Endodermal cell (in vitro differentiated cells): ENCODE data around the gene BEAN1. TPM values are rescaled to one million over a fixed set of nuclear protein-coding genes. Genes with fewer than 3 reads are reported as not detected.
A peak's percentile ranks its signal among the peaks of the same experiment; 100 is the strongest.

Experiments
- DNase-seq: peaks from one replicate; pipeline ENCODE4 v3.0.0-alpha.2; 2017
- H3K27ac ChIP-seq: 2 replicates; pipeline ENCODE4 v1.5.1; 2013; ENCODE audit warnings: mild to moderate bottlenecking, low read depth, low read length, moderate library complexity
- H3K27me3 ChIP-seq: 2 replicates; pipeline ENCODE4 v1.6.1; 2013; ENCODE audit warnings: mild to moderate bottlenecking, low read length, moderate library complexity; ENCODE audit not compliant: insufficient read depth, control insufficient read depth, poor library complexity, severe bottlenecking
- H3K36me3 ChIP-seq: 2 replicates; pipeline ENCODE4 v1.7.0; 2013; ENCODE audit warnings: mild to moderate bottlenecking, low read length, moderate library complexity; ENCODE audit not compliant: control insufficient read depth, insufficient read depth
- H3K4me1 ChIP-seq: one replicate; pipeline ENCODE4 v1.7.0; 2013; ENCODE audit warnings: low read length; ENCODE audit not compliant: control insufficient read depth, insufficient read depth
- H3K4me3 ChIP-seq: 2 replicates; pipeline ENCODE4 v1.5.1; 2013; ENCODE audit warnings: mild to moderate bottlenecking, low read length, moderate library complexity
- H3K9ac ChIP-seq: 2 replicates; pipeline ENCODE4 v1.6.1; 2013; ENCODE audit warnings: mild to moderate bottlenecking, low read length, moderate library complexity; ENCODE audit not compliant: poor library complexity, severe bottlenecking; ENCODE audit errors: extremely low read depth
- H3K9me3 ChIP-seq: 2 replicates; pipeline ENCODE4 v1.6.1; 2013; ENCODE audit warnings: mild to moderate bottlenecking, low read length, moderate library complexity; ENCODE audit not compliant: control insufficient read depth
- H3K27ac Mint-ChIP-seq: 2 replicates; pipeline ENCODE4 v1.8.0; 2020; ENCODE audit warnings: mixed read lengths
- H3K27me3 Mint-ChIP-seq: 2 replicates; pipeline ENCODE4 v1.8.0; 2021; ENCODE audit warnings: mild to moderate bottlenecking, mixed read lengths; ENCODE audit not compliant: insufficient read depth
- H3K36me3 Mint-ChIP-seq: 2 replicates; pipeline ENCODE4 v1.8.0; 2020; ENCODE audit warnings: low read depth, mixed read lengths
- H3K4me1 Mint-ChIP-seq: 2 replicates; pipeline ENCODE4 v1.8.0; 2020; ENCODE audit warnings: mixed read lengths
- H3K4me3 Mint-ChIP-seq: 2 replicates; pipeline ENCODE4 v1.8.0; 2020; ENCODE audit warnings: mild to moderate bottlenecking, moderate library complexity, mixed read lengths
- H3K9me3 Mint-ChIP-seq: 2 replicates; pipeline ENCODE4 v1.8.0; 2020; ENCODE audit warnings: mild to moderate bottlenecking, mixed read lengths
- WGBS, 2 experiments: methylation state at CpG; one replicate each; pipeline versions ENCODE4 v1.1.5 to v1.1.7; 2013; ENCODE audit warnings: missing lambda C conversion rate in 2 of 2, mixed read lengths in 1 of 2; ENCODE audit not compliant: insufficient coverage in 1 of 2, insufficient read length in 1 of 2; 5-methylcytosine and 5-hydroxymethylcytosine counted together
- total RNA-seq, 2 donors: library from RNA; stranded (reverse); fragmentation: NEBNext Ultra II Directional in 1 of 2; extraction: Animal tissue kit (Norgen Biotek cat#: 25700) in 1 of 2; gene quantifications; 2 replicates in 1 of 2; 3 replicates in 1 of 2; pipeline ENCODE4 v1.2.1, GENCODE V29; 2021
- TF ChIP-seq, protein P1 (sequence below): fragments of 200-600 bp; sonication (generic); conservative IDR thresholded peaks from 2 replicates; pipeline ENCODE4 v1.5.0; 2021; ENCODE audit warnings: antibody characterized with exemption, mild to moderate bottlenecking

The BEAN1 gene
- total RNA-seq, 2 donors from 2014 or later: 0.18 TPM; not detected in 1

DNA sequence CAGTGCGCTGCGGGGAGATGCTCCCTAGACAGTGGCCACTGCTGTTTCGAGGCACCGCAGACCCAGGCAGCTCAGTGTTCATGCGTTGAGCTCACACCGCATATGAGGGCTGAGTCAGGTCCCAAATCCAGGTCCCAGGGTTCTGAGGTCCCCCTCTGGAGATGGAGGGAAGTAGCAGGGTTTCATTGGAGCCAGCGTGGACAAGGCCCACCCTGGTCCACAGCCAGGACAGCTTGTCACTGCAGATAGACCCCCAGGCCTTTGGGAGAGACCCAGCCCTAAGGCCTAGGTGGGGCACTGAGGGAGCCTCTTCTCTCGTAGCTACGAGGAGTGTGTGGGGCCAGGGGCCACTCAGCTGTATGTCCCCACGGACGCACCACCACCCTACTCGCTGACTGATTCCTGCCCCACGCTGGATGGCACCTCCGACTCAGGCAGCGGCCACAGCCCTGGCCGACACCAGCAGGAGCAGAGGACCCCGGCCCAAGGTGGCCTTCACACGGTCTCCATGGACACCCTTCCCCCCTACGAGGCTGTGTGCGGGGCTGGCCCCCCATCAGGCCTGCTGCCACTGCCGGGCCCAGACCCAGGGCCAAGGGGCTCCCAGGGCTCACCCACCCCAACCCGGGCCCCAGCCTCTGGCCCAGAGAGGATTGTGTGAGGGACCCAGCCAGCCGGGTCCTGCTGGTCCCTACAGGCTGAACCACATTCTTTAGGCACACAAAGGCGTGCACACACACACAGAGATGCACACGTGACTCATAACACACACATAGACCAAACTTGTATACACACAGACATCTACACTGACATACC is 53.4 kb downstream of the BEAN1 start:
- Histone ChIP-seq H3K4me3 (no peak overlapping the region), H3K4me1 (no peaks in the 10 kb centered on the region), H3K27me3 (no peaks in the 10 kb centered on the region), H3K9me3 (no peaks in the 10 kb centered on the region), H3K27ac (no peak overlapping the region), H3K9ac (no peak overlapping the region), H3K36me3 (no peaks in the 10 kb centered on the region)
- Mint-ChIP-seq H3K27ac (no peak overlapping the region), H3K27me3 (peaks cover 4% of the 10 kb centered on the region), H3K4me1 (peaks cover 3% of the 10 kb centered on the region), H3K36me3 (no peaks in the 10 kb centered on the region), H3K9me3 (no peaks in the 10 kb centered on the region), H3K4me3 (no peak overlapping the region)
- no peak for DNase-seq
- TF ChIP-seq, protein P1, sequence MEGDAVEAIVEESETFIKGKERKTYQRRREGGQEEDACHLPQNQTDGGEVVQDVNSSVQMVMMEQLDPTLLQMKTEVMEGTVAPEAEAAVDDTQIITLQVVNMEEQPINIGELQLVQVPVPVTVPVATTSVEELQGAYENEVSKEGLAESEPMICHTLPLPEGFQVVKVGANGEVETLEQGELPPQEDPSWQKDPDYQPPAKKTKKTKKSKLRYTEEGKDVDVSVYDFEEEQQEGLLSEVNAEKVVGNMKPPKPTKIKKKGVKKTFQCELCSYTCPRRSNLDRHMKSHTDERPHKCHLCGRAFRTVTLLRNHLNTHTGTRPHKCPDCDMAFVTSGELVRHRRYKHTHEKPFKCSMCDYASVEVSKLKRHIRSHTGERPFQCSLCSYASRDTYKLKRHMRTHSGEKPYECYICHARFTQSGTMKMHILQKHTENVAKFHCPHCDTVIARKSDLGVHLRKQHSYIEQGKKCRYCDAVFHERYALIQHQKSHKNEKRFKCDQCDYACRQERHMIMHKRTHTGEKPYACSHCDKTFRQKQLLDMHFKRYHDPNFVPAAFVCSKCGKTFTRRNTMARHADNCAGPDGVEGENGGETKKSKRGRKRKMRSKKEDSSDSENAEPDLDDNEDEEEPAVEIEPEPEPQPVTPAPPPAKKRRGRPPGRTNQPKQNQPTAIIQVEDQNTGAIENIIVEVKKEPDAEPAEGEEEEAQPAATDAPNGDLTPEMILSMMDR: no peak
- WGBS, 2 experiments: 86 to 97% methylated on average over 14 to 25 of the region's 25 CpGs

DNA sequence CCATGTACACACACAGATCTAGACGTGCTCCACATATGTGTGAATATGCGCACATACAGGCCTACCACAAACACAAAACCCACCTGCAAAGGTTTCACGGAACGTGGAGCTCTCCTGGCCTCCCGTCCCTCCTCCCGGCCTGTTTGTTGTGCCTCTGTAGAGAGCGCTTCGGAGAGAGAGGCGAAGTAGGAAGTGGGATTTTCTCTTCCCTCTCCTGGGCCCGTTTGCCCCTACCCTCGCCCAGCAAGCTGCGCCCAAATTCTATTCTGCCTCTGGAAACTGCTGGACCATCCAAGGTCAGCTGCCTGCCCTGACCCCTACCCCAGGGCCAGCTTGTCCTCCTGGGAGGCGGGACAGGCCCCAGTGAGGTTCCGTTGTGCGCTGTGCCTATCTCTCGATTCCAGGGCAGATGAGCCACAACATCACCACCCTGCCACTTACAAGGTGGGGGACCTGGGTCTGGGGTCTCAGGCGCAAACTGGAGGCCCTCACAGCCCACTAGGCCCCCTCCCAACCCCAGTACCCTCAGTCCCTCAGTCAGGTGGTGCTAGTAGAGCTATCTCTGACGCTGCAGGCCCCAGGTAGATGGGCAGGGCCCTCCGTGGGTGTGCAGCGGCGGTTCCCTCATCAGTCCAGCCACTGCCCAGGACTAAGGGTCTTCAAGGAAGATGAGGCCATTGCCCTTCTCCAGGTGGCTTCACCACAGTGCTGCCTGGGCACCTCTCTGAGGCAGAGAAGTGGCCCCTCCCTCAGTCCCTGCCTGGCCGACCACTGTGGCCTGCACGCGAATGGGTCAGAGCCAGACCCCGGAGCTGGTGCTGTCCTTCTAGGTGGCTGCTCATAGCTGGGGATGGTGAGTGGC is 54.2 kb downstream of the BEAN1 start:
- H3K36me3 Mint-ChIP-seq: no peaks in the 10 kb centered on the region
- H3K27me3 Mint-ChIP-seq: peaks cover 3% of the 10 kb centered on the region
- TF ChIP-seq, protein P1: no peak
- H3K4me1 Mint-ChIP-seq: peaks cover 3% of the 10 kb centered on the region
- Histone ChIP-seq H3K27ac (no peak overlapping the region), H3K9me3 (no peaks in the 10 kb centered on the region), H3K4me1 (no peaks in the 10 kb centered on the region), H3K4me3 (no peak overlapping the region), H3K36me3 (no peaks in the 10 kb centered on the region), H3K27me3 (no peaks in the 10 kb centered on the region), H3K9ac (no peak overlapping the region)
- 91 to 97% methylated on average over 15 to 25 of the region's 25 CpGs for WGBS, 2 experiments
- DNase-seq: no peak
- no peak overlapping the region for H3K4me3 Mint-ChIP-seq
- H3K9me3 Mint-ChIP-seq: no peaks in the 10 kb centered on the region
- H3K27ac Mint-ChIP-seq: no peak overlapping the region

DNA sequence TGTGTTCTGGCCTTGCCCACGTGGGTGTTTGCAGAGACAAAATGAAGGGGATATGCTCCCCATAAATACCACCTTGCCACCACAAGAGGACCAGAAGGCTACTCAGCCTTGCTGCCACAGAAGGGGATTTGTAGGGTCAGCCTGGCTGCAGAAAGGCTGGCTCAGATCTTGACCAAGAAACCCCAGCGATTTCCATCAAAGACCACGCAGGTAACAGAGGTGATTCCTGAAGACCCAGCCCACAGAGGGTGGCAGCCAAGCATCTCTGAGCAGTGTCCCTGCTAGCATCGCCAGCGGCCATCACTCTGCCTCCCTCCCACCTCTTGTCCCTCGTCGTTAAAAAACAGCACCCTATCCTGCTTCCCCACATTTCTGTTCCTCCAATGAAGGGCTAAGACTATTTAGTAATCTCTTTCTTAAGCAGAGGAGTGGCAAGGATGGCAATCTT is 54.9 kb downstream of the BEAN1 start:
- Histone ChIP-seq H3K4me3 (no peak overlapping the region), H3K27ac (no peak overlapping the region), H3K9ac (no peak overlapping the region), H3K27me3 (no peaks in the 10 kb centered on the region), H3K4me1 (no peaks in the 10 kb centered on the region), H3K36me3 (no peaks in the 10 kb centered on the region), H3K9me3 (no peaks in the 10 kb centered on the region)
- H3K4me3 Mint-ChIP-seq: no peak overlapping the region
- peak; percentile 39 for DNase-seq
- H3K4me1 Mint-ChIP-seq: peaks cover 3% of the 10 kb centered on the region
- TF ChIP-seq, protein P1: peak; percentile 24
- H3K27ac Mint-ChIP-seq: no peak overlapping the region
- peaks cover 3% of the 10 kb centered on the region for H3K27me3 Mint-ChIP-seq
- H3K9me3 Mint-ChIP-seq: no peaks in the 10 kb centered on the region
- WGBS, 2 experiments: 70 to 83% methylated on average over 6 to 7 of the region's 7 CpGs
- H3K36me3 Mint-ChIP-seq: no peaks in the 10 kb centered on the region
